Measurements from ENCODE around the gene CD38. TPM values are rescaled to one million over a fixed set of nuclear protein-coding genes. Genes with fewer than 3 reads are reported as not detected.

Gene CD38
- total RNA-seq, 1 donor from 2014 or later, result not detected

GRCh38 chr4:15894921-15895916, 117.1 kb downstream of the CD38 start:
- no peak for DNase-seq (ENCODE audit: low read depth)

- no peak for DNase-seq (ENCODE audit: low read depth)
Observed at GRCh38 chr4:15897577-15897976, 119.4 kb downstream of the CD38 start.

GRCh38 chr4:15898902-15899301, 120.8 kb downstream of the CD38 start:
- DNase-seq (ENCODE audit: low read depth), result no peak

- no peak for DNase-seq (ENCODE audit: low read depth)
Observed at GRCh38 chr4:15899511-15899910, 121.4 kb downstream of the CD38 start.

GRCh38 chr4:15901007-15901406, 122.9 kb downstream of the CD38 start:
- DNase-seq (ENCODE audit: low read depth), result no peak

GRCh38 chr4:15901998-15902397, 123.9 kb downstream of the CD38 start:
- no peak for DNase-seq (ENCODE audit: low read depth)

GRCh38 chr4:15902746-15903145, 124.6 kb downstream of the CD38 start:
- no peak for DNase-seq (ENCODE audit: low read depth)

Other genes with a start within 250 kb of the CD38 start
- gene FBXL5, start 123.0 kb upstream of the CD38 start, total RNA-seq, result 128 and 146 TPM in 2 replicates
- gene FAM200B, start 96.5 kb upstream of the CD38 start, total RNA-seq, result 27.8 and 36.1 TPM in 2 replicates
- 0.88 and 1.4 TPM in 2 replicates for gene BST1, start 75.3 kb upstream of the CD38 start, total RNA-seq
- gene FGFBP1, start 160.4 kb downstream of the CD38 start, total RNA-seq, result not detected in 2 replicates
- 3.0 TPM in 1 of 2 replicates, not detected in the other for gene FGFBP2, start 184.8 kb downstream of the CD38 start, total RNA-seq

All from myocyte (in vitro differentiated cells).